HUES48 (cell line): ENCODE data around the gene ZFP37.
A peak's percentile ranks its signal among the peaks of the same experiment; 100 is the strongest.
"Not testable (repeated sequence)": the region's sequence is repeated elsewhere in the genome, so short reads cannot be mapped to it uniquely, and the experiment has no call there.

ENCODE experiments used
- H3K27ac ChIP-seq: one replicate; pipeline ENCODE4 v1.7.0; 2013; ENCODE audit warnings: low read depth, low read length, inconsistent platforms
- H3K27me3 ChIP-seq: 2 replicates; pipeline ENCODE4 v1.6.1; 2013; ENCODE audit warnings: mild to moderate bottlenecking, low read length; ENCODE audit not compliant: control insufficient read depth, insufficient read depth
- H3K36me3 ChIP-seq: 2 replicates; pipeline ENCODE4 v1.6.1; 2013; ENCODE audit warnings: low read length; ENCODE audit not compliant: control insufficient read depth, insufficient read depth
- H3K4me1 ChIP-seq: 2 replicates; pipeline ENCODE4 v1.6.1; 2013; ENCODE audit warnings: mild to moderate bottlenecking, low read length; ENCODE audit not compliant: control insufficient read depth, insufficient read depth
- H3K4me3 ChIP-seq: 2 replicates; pipeline ENCODE4 v1.5.1; 2013; ENCODE audit warnings: mild to moderate bottlenecking, low read depth, low read length
- H3K9ac ChIP-seq: 2 replicates; pipeline ENCODE4 v1.6.1; 2013; ENCODE audit warnings: mild to moderate bottlenecking, low read depth, low read length, moderate library complexity
- H3K9me3 ChIP-seq: 2 replicates; pipeline ENCODE4 v1.6.1; 2013; ENCODE audit warnings: low read length; ENCODE audit not compliant: control insufficient read depth, insufficient read depth

ZFP37 gene

DNA sequence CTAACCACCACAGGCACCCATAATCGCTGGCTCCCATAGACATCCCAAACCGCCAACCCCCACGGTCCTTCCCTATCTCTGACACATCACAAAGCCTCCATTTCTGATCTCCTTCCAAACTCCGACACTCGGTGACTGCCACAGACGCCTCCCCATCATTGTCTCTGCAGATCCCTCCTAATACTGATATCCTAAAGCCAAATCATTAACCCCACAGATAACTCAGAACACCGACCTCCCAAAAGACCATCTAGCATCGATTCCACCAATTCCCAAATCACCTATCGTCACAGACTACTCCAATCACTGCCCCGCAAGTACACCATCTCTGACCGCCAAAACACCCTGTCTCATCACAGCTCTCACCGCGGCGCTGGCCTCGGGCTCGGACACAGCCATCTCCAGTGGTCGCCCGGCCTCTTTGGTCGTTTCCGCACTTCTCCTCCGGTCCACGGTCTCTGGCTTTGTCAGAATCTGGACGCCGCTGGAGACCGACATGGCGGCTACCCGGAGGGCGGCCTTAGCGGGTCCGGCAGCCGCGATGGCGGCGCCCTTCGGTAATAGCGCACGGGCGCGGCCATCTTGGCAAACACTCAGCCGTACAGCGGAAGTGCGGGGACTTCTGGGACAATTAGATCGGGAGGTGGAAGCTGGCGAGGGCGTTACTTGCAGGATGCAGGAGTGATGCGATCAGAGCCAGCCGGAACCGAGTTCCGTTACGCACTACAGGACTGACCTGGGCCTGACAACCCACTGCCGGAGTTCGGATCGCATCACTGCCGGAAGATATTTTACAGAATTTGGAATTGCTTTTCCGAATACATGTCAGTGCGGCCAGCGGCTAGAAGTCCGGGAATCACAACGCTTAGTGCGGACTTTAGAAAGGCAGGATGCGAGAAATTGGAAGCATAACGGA, at the start of gene ZFP37:
TSS of gene ZFP37 (minus strand) at position 534 of the 916 bp plus-strand sequence. CDS start at position 498, 36 bp downstream.
- H3K4me1 ChIP-seq: peaks cover 3% of the 10 kb centered on the region; the same call in 1 of the 2 replicates
- H3K9me3 ChIP-seq: peaks cover 27% of the 10 kb centered on the region
- peak within 1 kb of the TSS; percentile 92 for H3K4me3 ChIP-seq
- H3K9ac ChIP-seq: peak within 1 kb of the TSS; percentile 75
- H3K27ac ChIP-seq: peak within 1 kb of the TSS; percentile 26
- H3K36me3 ChIP-seq: no peaks in the 10 kb centered on the region
- peaks cover 18% of the 10 kb centered on the region for H3K27me3 ChIP-seq

DNA sequence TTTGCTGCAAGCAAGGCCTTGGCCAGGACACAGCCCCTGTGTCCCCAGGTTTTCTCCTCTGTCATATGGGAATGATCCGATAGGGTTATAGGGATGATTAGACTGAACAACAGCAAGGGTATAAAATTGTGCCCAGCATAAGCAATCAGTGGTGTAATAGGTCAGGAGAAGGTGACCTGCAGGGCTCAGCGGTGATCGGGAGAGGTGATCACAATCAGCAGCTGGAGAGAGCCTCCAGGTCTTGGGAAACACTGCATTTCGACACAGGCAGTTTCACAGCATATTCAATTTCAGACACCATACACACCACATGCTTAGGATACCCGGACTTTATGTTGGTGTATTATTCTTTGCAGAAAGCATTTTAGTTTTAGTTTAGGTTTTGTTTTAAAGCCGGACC, 48.8 kb upstream of the ZFP37 start:
- H3K36me3 ChIP-seq, H3K27ac ChIP-seq, H3K9ac ChIP-seq, H3K27me3 ChIP-seq, H3K4me1 ChIP-seq, H3K4me3 ChIP-seq: not testable (repeated sequence)
- H3K9me3 ChIP-seq: peaks cover 15% of the 10 kb centered on the region

DNA sequence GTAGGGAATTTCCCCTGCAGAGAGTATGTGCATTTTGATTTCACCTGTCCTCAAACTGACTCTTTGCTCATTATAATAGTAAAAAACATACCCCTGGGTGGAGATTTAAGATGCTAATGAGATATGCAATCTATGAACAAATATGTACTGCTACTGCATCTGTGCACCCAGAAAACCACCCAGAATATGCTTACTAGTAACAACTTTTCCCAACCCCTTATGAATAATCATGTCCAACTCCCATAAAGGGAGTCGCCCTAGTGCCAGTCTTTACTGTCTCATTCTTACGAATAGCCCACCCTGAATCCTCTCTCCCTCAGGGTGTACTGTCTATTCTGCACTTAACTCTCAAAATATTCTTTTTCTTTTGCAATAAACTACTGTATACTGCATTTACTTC, 39.0 kb upstream of the ZFP37 start:
- no peaks in the 10 kb centered on the region for H3K4me1 ChIP-seq
- peaks cover 10% of the 10 kb centered on the region for H3K27me3 ChIP-seq
- no peak overlapping the region for H3K4me3 ChIP-seq
- no peaks in the 10 kb centered on the region for H3K36me3 ChIP-seq
- peaks cover 49% of the 10 kb centered on the region for H3K9me3 ChIP-seq
- no peak overlapping the region for H3K9ac ChIP-seq
- H3K27ac ChIP-seq: no peak overlapping the region

DNA sequence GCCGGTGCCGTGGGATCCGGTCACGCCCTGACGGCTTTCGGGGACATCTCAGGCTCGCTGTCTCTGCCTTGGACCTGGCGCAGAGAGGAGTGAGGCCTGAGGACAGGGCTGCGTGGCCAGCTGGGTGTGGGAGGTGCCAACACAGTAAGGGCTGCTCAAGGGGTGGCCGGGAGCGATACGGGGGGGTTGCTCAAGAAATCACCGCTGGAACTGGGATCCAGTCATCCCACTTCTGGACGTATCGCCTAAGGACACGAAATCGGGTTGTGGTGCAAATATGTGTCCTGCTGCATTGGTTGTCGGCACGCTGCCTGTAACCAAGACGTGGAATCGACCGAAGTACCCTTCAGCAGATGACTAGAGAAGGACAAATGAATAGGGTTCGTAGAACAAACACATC, 33.4 kb upstream of the ZFP37 start:
- H3K4me1 ChIP-seq, H3K27ac ChIP-seq, H3K36me3 ChIP-seq, H3K9ac ChIP-seq, H3K4me3 ChIP-seq: not testable (repeated sequence)
- Histone ChIP-seq H3K27me3 (peaks cover 20% of the 10 kb centered on the region), H3K9me3 (peaks cover 30% of the 10 kb centered on the region)

DNA sequence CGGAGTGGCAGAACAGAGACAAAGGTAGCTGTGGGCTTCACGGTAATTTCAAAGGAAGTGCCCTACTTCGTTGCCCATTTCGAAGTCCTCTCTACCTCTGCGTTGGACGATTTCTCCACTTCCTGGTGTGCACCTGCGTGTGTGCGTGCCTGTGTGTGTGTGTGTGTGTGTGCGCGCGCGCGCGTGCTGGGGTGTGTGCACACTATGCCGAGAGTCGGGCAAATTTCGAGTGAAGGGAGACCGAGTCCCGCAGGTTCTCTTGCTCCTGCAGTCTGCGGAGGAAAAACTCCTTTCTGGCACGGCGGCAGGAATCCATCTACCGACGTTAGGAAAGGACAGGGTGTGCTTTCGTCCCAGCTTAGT, 32.6 kb upstream of the ZFP37 start:
- peaks cover 23% of the 10 kb centered on the region for H3K9me3 ChIP-seq
- not testable (repeated sequence) for H3K9ac ChIP-seq, H3K27ac ChIP-seq, H3K36me3 ChIP-seq, H3K4me3 ChIP-seq, H3K4me1 ChIP-seq
- H3K27me3 ChIP-seq: peaks cover 20% of the 10 kb centered on the region

DNA sequence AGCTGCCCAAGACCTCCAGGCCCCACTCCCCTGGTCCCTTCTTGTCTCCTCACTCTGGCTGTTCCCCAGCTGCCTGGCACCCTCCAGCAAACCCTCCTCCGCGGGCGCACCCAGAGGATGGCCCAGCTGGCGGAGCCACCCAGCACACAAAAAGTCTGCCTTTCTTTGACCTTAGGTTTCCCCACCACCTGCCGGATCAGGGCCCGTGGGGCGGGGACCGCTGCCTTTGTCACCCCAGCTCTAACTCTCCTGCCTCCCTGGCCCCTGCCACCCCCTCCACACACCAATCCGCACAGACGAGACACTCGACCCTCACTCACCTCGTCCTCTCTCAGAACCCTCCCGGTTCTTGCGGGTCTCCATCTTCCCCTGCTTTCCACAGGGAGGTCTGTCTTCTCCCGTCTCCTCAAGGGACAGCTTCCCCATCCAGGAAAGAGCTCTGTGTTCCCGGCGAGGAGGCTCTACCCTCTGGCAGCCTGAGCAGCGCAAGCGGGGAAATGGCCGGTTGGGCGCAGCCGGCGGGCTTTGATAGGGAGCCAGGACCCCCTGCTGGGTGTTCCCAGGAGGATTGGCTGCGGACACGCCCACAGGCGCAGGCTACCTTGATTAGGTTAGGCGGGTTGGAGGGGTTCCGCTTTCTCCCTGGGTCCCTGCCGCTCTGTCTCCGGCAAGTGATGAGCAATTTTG, 32.1 kb upstream of the ZFP37 start:
- H3K27me3 ChIP-seq: peaks cover 20% of the 10 kb centered on the region
- not testable (repeated sequence) for H3K27ac ChIP-seq, H3K9ac ChIP-seq, H3K4me1 ChIP-seq, H3K36me3 ChIP-seq, H3K4me3 ChIP-seq
- H3K9me3 ChIP-seq: peaks cover 22% of the 10 kb centered on the region

DNA sequence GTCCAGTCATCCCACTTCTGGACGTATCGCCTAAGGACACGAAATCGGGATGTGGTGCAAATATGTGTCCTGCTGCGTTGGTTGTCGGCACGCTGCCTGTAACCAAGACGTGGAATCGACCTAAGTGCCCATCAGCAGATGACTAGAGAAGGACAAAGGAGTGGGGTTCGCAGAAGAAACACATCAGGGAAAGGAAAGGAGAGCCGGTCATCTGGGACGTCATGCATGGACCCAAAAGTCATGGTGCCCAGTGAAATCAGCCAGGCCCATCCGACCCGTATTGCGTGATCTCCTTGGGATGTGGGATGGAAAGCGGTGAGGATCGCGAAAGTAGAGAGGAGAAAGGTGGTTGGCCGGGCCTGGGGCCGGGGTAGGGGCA, 6.4 kb upstream of the ZFP37 start:
- not testable (repeated sequence) for H3K36me3 ChIP-seq, H3K4me1 ChIP-seq, H3K4me3 ChIP-seq, H3K9ac ChIP-seq, H3K27ac ChIP-seq
- Histone ChIP-seq H3K9me3 (peaks cover 16% of the 10 kb centered on the region), H3K27me3 (peaks cover 32% of the 10 kb centered on the region)

DNA sequence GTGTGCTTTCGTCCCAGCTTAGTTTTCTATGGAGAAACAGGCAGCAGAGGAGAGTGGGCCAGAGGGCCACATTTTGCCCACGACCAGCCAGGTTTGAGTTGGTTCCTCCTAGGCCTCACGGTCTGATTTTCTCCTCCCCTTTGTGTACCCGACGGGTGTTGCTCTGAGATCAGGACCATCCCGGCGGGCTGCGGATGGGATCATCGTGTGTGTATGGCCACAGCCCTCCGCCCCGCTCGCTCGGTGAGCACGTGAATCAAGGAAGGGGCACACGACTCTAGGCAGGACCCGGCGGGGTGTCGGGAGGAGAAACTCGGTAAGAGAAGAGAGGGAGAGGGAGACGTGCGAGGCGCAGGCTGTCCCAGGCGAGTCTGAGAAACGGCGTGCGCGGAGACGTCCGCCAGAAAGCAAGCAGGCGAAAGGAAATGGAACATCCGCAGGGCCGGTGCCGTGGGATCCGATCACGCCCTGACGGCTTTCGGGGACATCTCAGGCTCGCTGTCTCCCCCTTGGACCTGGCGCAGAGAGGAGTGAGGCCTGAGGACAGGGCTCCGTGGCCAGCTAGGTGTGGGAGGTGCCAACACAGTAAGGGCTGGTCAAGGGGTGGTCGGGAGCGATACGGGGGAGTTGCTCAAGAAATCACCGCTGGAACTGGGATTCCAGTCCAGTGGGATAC, 5.9 kb upstream of the ZFP37 start:
- not testable (repeated sequence) for H3K4me3 ChIP-seq, H3K9ac ChIP-seq, H3K36me3 ChIP-seq, H3K4me1 ChIP-seq, H3K27ac ChIP-seq
- Histone ChIP-seq H3K9me3 (peaks cover 16% of the 10 kb centered on the region), H3K27me3 (peaks cover 32% of the 10 kb centered on the region)

DNA sequence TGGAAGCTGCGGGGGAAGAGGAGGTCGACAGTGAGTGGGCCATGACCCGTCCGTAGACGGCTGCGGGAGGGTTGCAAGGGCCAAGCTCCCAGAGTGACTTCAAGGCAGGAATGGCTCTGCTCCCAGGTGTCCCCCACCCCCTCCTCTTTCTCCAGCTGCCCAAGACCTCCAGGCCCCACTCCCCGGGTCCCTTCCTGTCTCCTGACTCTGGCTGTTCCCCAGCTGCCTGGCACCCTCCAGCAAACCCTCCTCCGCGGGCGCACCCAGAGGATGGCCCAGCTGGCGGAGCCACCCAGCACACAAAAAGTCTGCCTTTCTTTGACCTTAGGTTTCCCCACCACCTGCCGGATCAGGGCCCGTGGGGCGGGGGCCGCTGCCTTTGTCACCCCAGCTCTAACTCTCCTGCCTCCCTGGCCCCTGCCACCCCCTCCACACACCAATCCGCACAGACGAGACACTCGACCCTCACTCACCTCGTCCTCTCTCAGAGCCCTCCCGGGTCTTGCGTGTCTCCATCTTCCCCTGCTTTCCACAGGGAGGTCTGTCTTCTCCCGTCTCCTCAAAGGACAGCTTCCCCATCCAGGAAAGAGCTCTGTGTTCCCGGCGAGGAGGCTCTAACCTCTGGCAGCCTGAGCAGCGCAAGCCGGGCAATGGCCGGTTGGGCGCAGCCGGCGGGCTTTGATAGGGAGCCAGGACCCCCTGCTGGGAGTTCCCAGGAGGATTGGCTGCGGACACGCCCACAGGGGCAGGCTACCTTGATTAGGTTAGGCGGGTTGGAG, 4.7 kb upstream of the ZFP37 start:
- not testable (repeated sequence) for H3K36me3 ChIP-seq, H3K9ac ChIP-seq, H3K27ac ChIP-seq, H3K4me3 ChIP-seq, H3K4me1 ChIP-seq
- peaks cover 32% of the 10 kb centered on the region for H3K27me3 ChIP-seq
- peaks cover 16% of the 10 kb centered on the region for H3K9me3 ChIP-seq

DNA sequence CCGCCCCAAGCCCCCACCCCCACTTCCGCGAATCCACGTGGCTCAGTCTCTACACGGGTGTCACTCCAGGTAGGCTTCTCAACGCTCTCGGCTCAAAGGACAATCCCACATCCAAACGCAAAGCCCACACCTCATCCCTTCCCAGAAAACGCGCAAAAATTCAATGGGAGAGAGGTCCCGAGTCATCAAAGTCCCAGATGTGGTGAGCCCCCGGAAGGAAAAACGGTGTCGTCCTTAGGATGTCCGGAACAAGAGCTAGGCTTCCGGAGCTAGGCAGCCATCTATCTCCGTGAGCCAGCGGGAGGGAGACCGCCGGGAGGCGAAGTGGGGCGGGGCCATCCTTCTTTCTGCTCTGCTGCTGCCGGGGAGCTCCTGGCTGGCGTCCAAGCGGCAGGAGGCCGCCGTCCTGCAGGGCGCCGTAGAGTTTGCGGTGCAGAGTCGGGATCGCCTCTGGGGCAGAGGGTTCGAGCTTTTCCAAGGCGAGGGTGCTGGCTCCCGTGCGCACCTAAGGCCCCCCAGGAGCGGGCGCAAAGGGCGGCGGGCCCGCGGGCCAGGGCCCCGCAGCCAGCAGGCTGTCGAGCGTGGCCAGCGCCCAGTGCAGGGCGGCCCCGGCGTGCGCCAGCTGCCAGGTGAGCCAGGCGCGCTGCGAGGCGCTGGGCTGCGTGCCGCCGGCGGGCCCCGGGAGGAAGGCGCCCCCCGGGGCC, 3.2 kb upstream of the ZFP37 start:
- peaks cover 32% of the 10 kb centered on the region for H3K27me3 ChIP-seq

More for the DNA sequence above, 3.2 kb upstream of the ZFP37 start:
- peaks cover 19% of the 10 kb centered on the region for H3K9me3 ChIP-seq
- H3K36me3 ChIP-seq, H3K27ac ChIP-seq, H3K9ac ChIP-seq, H3K4me3 ChIP-seq, H3K4me1 ChIP-seq: not testable (repeated sequence)
